Transverse colon (tissue), 4 donors: ENCODE measurements around the gene PRKCE.

ENCODE experiments used
- EP300 ChIP-seq: sonication (generic); formaldehyde crosslinking; IDR thresholded peaks from one replicate; pipeline ENCODE4 v1.6.1; 2017; ENCODE audit warnings: antibody characterized with exemption, low read depth
- POLR2A ChIP-seq: fragments of 450-650 bp; IDR thresholded peaks from one replicate; pipeline ENCODE4 v1.6.1; 2016; ENCODE audit warnings: antibody characterized with exemption, mild to moderate bottlenecking, moderate library complexity
- POLR2AphosphoS5 ChIP-seq, 3 donors: sonication (generic); formaldehyde crosslinking; IDR thresholded peaks; one replicate each; pipeline ENCODE4 v1.6.1; 2016; ENCODE audit warnings: antibody characterized with exemption in 3 of 3
- TF ChIP-seq, protein P1 (sequence below), 5 experiments: fragments of 200-600 bp in 3 of 5; fragments of 450-650 bp in 2 of 5; sonication (generic) in 3 of 5; IDR thresholded peaks; 1 replicate in 2 of 5; 2 replicates in 3 of 5; pipeline ENCODE4 v1.5.1; 2016 to 2017; ENCODE audit warnings: antibody characterized with exemption in 5 of 5, inconsistent platforms in 3 of 5, mild to moderate bottlenecking in 2 of 5, moderate library complexity in 1 of 5

DNA sequence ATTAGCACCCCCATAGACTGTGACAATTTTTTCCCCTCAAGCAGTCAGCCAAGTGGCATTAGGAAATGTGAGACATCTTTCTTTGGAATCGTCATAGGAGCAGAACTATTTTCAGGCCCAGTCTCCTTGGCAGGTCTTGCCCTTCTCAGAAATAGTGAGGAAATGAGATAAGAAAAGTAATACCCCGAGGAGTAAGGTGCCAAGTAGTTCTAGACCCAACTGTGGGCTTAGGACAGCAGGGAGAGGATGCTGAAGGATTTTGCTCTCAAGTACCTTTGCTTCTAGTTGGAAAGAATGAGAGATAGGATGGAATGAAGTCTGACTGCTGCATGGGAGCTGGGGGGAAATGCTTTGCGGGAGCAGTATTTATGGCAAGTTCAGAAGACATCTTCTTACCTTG, 31.8 kb downstream of the PRKCE start:
- TF ChIP-seq, protein P1, sequence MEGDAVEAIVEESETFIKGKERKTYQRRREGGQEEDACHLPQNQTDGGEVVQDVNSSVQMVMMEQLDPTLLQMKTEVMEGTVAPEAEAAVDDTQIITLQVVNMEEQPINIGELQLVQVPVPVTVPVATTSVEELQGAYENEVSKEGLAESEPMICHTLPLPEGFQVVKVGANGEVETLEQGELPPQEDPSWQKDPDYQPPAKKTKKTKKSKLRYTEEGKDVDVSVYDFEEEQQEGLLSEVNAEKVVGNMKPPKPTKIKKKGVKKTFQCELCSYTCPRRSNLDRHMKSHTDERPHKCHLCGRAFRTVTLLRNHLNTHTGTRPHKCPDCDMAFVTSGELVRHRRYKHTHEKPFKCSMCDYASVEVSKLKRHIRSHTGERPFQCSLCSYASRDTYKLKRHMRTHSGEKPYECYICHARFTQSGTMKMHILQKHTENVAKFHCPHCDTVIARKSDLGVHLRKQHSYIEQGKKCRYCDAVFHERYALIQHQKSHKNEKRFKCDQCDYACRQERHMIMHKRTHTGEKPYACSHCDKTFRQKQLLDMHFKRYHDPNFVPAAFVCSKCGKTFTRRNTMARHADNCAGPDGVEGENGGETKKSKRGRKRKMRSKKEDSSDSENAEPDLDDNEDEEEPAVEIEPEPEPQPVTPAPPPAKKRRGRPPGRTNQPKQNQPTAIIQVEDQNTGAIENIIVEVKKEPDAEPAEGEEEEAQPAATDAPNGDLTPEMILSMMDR (IDR thresholded peaks at IDR 0.05), result no peak
- TF ChIP-seq EP300 (no peak), POLR2A (no peak), POLR2AphosphoS5 (IDR thresholded peaks at IDR 0.05) (no peak)
